Neural cell (in vitro differentiated cells): Measurements from ENCODE around the gene SP2. TPM values are rescaled to one million over a fixed set of nuclear protein-coding genes. Genes with fewer than 3 reads are reported as not detected.

Source experiments
- polyA plus RNA-seq: library from polyadenylated mRNA; depleted of rRNA; stranded (reverse); fragments of >200 nt; gene quantifications from 2 replicates; pipeline ENCODE4 v1.2.3, GENCODE V29; 2014

The SP2 gene
- polyA plus RNA-seq, 1 donor from 2014 or later, result 0.25 TPM

Other genes with a start within 250 kb of the SP2 start
- gene KPNB1, start 246.3 kb upstream of the SP2 start, polyA plus RNA-seq, result 80.2 and 117 TPM in 2 replicates
- 25.4 and 30.9 TPM in 2 replicates for gene TBKBP1, start 202.1 kb upstream of the SP2 start, polyA plus RNA-seq
- gene TBX21, start 163.0 kb upstream of the SP2 start, polyA plus RNA-seq, result not detected in 2 replicates
- 10.0 and 11.4 TPM in 2 replicates for gene OSBPL7, start 74.4 kb upstream of the SP2 start, polyA plus RNA-seq
- 33.8 and 34.2 TPM in 2 replicates for gene MRPL10, start 64.7 kb upstream of the SP2 start, polyA plus RNA-seq
- 0.12 and 0.56 TPM in 2 replicates for gene LRRC46, start 64.6 kb upstream of the SP2 start, polyA plus RNA-seq
- gene SCRN2, start 55.0 kb upstream of the SP2 start, polyA plus RNA-seq, result 94.0 and 104 TPM in 2 replicates
- 0.42 and 0.44 TPM in 2 replicates for gene SP6, start 45.1 kb upstream of the SP2 start, polyA plus RNA-seq
- gene PNPO, start 45.3 kb downstream of the SP2 start, polyA plus RNA-seq, result 1.7 and 2.0 TPM in 2 replicates
- not detected in 2 replicates for gene PRR15L, start 61.6 kb downstream of the SP2 start, polyA plus RNA-seq
- gene CDK5RAP3, start 74.9 kb downstream of the SP2 start, polyA plus RNA-seq, result 343 and 358 TPM in 2 replicates
- not detected in 2 replicates for gene COPZ2, start 141.6 kb downstream of the SP2 start, polyA plus RNA-seq
- 48.4 and 67.1 TPM in 2 replicates for gene NFE2L1, start 152.1 kb downstream of the SP2 start, polyA plus RNA-seq
- gene CBX1, start 205.2 kb downstream of the SP2 start, polyA plus RNA-seq, result 336 and 363 TPM in 2 replicates
- gene SNX11, start 211.5 kb downstream of the SP2 start, polyA plus RNA-seq, result 29.0 and 34.7 TPM in 2 replicates